ENCODE measurements around the gene PSMG4.

The PSMG4 gene

GRCh38 chr6:3308106-3308505, 49.4 kb downstream of the PSMG4 start:
- no peaks in the 10 kb centered on the region for H3K79me2 ChIP-seq (ENCODE audit: insufficient read depth, low read length)
- no peaks in the 10 kb centered on the region for H3K36me3 ChIP-seq (ENCODE audit: low read length)
- H3K4me3 ChIP-seq (ENCODE audit: insufficient read depth, low read length, poor library complexity, severe bottlenecking) = no peak overlapping the region
- no peak overlapping the region for H3K4me2 ChIP-seq (ENCODE audit: low read depth, low read length, poor library complexity, severe bottlenecking)
- no peak overlapping the region for H2AFZ ChIP-seq (ENCODE audit: low read depth, low read length, severe bottlenecking)
- no peak overlapping the region for H3K9ac ChIP-seq (ENCODE audit: low read length)
- no peak for TF ChIP-seq CTCF (IDR thresholded peaks at IDR 0.05; ENCODE audit: insufficient read depth, low read length, poor library complexity, severe bottlenecking)
- TF ChIP-seq EZH2phosphoT487 (conservative IDR thresholded peaks at IDR 0.05; ENCODE audit: low read length) = no peak
- H4K20me1 ChIP-seq (ENCODE audit: low read depth, low read length) = no peaks in the 10 kb centered on the region
- H3K9me2 ChIP-seq (replicated peaks; ENCODE audit: insufficient read depth, low read length) = no peaks in the 10 kb centered on the region
- H3K27ac ChIP-seq (ENCODE audit: low read depth, low read length) = no peak overlapping the region
- H3F3A ChIP-seq (ENCODE audit: insufficient read depth) = no peaks in the 10 kb centered on the region
- H3K9me3 ChIP-seq (ENCODE audit: insufficient read depth, low read length) = no peaks in the 10 kb centered on the region
- H3K27me3 ChIP-seq (ENCODE audit: low read length) = no peaks in the 10 kb centered on the region

GRCh38 chr6:3309391-3310050, 50.8 kb downstream of the PSMG4 start:
- H3K4me2 ChIP-seq (ENCODE audit: low read depth, low read length, poor library complexity, severe bottlenecking) = no peak overlapping the region
- H3F3A ChIP-seq (ENCODE audit: insufficient read depth) = no peaks in the 10 kb centered on the region
- no peak overlapping the region for H3K9ac ChIP-seq (ENCODE audit: low read length)
- TF ChIP-seq EZH2phosphoT487 (conservative IDR thresholded peaks at IDR 0.05; ENCODE audit: low read length) (no peak), CTCF (IDR thresholded peaks at IDR 0.05; ENCODE audit: insufficient read depth, low read length, poor library complexity, severe bottlenecking) (no peak)
- H3K4me3 ChIP-seq (ENCODE audit: insufficient read depth, low read length, poor library complexity, severe bottlenecking) = no peak overlapping the region
- no peak overlapping the region for H2AFZ ChIP-seq (ENCODE audit: low read depth, low read length, severe bottlenecking)
- H4K20me1 ChIP-seq (ENCODE audit: low read depth, low read length) = no peaks in the 10 kb centered on the region
- no peaks in the 10 kb centered on the region for H3K79me2 ChIP-seq (ENCODE audit: insufficient read depth, low read length)
- no peaks in the 10 kb centered on the region for H3K9me2 ChIP-seq (replicated peaks; ENCODE audit: insufficient read depth, low read length)
- H3K27ac ChIP-seq (ENCODE audit: low read depth, low read length) = no peak overlapping the region
- H3K36me3 ChIP-seq (ENCODE audit: low read length) = no peaks in the 10 kb centered on the region
- H3K27me3 ChIP-seq (ENCODE audit: low read length) = no peaks in the 10 kb centered on the region
- H3K9me3 ChIP-seq (ENCODE audit: insufficient read depth, low read length) = no peaks in the 10 kb centered on the region

- no peaks in the 10 kb centered on the region for H3F3A ChIP-seq (ENCODE audit: insufficient read depth)
- no peak overlapping the region for H3K4me3 ChIP-seq (ENCODE audit: insufficient read depth, low read length, poor library complexity, severe bottlenecking)
- no peak overlapping the region for H3K4me2 ChIP-seq (ENCODE audit: low read depth, low read length, poor library complexity, severe bottlenecking)
- H3K9me2 ChIP-seq (replicated peaks; ENCODE audit: insufficient read depth, low read length) = no peaks in the 10 kb centered on the region
- no peaks in the 10 kb centered on the region for H4K20me1 ChIP-seq (ENCODE audit: low read depth, low read length)
- no peaks in the 10 kb centered on the region for H3K9me3 ChIP-seq (ENCODE audit: insufficient read depth, low read length)
- no peak overlapping the region for H3K27ac ChIP-seq (ENCODE audit: low read depth, low read length)
- no peaks in the 10 kb centered on the region for H3K79me2 ChIP-seq (ENCODE audit: insufficient read depth, low read length)
- no peak for TF ChIP-seq EZH2phosphoT487 (conservative IDR thresholded peaks at IDR 0.05; ENCODE audit: low read length)
- no peak overlapping the region for H3K9ac ChIP-seq (ENCODE audit: low read length)
- no peaks in the 10 kb centered on the region for H3K27me3 ChIP-seq (ENCODE audit: low read length)
- no peaks in the 10 kb centered on the region for H3K36me3 ChIP-seq (ENCODE audit: low read length)
- no peak overlapping the region for H2AFZ ChIP-seq (ENCODE audit: low read depth, low read length, severe bottlenecking)
Observed at GRCh38 chr6:3310051-3310448, 51.3 kb downstream of the PSMG4 start.

- no peaks in the 10 kb centered on the region for H4K20me1 ChIP-seq (ENCODE audit: low read depth, low read length)
- no peak overlapping the region for H2AFZ ChIP-seq (ENCODE audit: low read depth, low read length, severe bottlenecking)
- H3K27ac ChIP-seq (ENCODE audit: low read depth, low read length) = no peak overlapping the region
- no peaks in the 10 kb centered on the region for H3F3A ChIP-seq (ENCODE audit: insufficient read depth)
- H3K9me2 ChIP-seq (replicated peaks; ENCODE audit: insufficient read depth, low read length) = no peaks in the 10 kb centered on the region
- H3K9ac ChIP-seq (ENCODE audit: low read length) = no peak overlapping the region
- no peaks in the 10 kb centered on the region for H3K79me2 ChIP-seq (ENCODE audit: insufficient read depth, low read length)
- H3K4me3 ChIP-seq (ENCODE audit: insufficient read depth, low read length, poor library complexity, severe bottlenecking) = no peak overlapping the region
- TF ChIP-seq EZH2phosphoT487 (conservative IDR thresholded peaks at IDR 0.05; ENCODE audit: low read length) (no peak), CTCF (IDR thresholded peaks at IDR 0.05; ENCODE audit: insufficient read depth, low read length, poor library complexity, severe bottlenecking) (no peak)
- H3K36me3 ChIP-seq (ENCODE audit: low read length) = no peaks in the 10 kb centered on the region
- H3K27me3 ChIP-seq (ENCODE audit: low read length) = no peaks in the 10 kb centered on the region
- H3K4me2 ChIP-seq (ENCODE audit: low read depth, low read length, poor library complexity, severe bottlenecking) = no peak overlapping the region
- H3K9me3 ChIP-seq (ENCODE audit: insufficient read depth, low read length) = no peaks in the 10 kb centered on the region
Observed at GRCh38 chr6:3310703-3311102, 52.0 kb downstream of the PSMG4 start.
